AG04450 (cell line): ENCODE data around the gene TRPC1. TPM values are rescaled to one million over a fixed set of nuclear protein-coding genes. Genes with fewer than 3 reads are reported as not detected.
"Not testable (repeated sequence)": the region's sequence is repeated elsewhere in the genome, so short reads cannot be mapped to it uniquely, and the experiment has no call there.

Experiments
- CTCF ChIA-PET: fragments of 300-600, 350-600 bp; formaldehyde crosslinking; extraction: SDS; loops from one replicate; lab custom pipeline; 2022; ENCODE audit warnings: antibody characterized with exemption, inconsistent platforms; lab: Charles Lee
- POLR2A ChIA-PET: fragments of 350-600 bp; formaldehyde crosslinking; extraction: SDS; loops from one replicate; lab custom pipeline; 2021; ENCODE audit warnings: antibody characterized with exemption, inconsistent platforms; lab: Yijun Ruan, JAX
- DNase-seq: peaks from one replicate; pipeline ENCODE4 v3.0.0-alpha.2; 2011; ENCODE audit warnings: low read depth, low spot score
- H3K27ac ChIP-seq: one replicate; pipeline ENCODE4 v1.5.1; 2012; ENCODE audit warnings: low read depth, low read length, control low read depth
- H3K27me3 ChIP-seq: one replicate; pipeline ENCODE4 v1.6.0; 2012; ENCODE audit warnings: low read length; ENCODE audit not compliant: control insufficient read depth, insufficient read depth
- H3K4me3 ChIP-seq: 2 replicates; pipeline ENCODE4 v1.5.1; 2011; ENCODE audit warnings: mild to moderate bottlenecking, low read depth, low read length, control low read depth
- H3K9me3 ChIP-seq: 2 replicates; pipeline ENCODE4 v1.5.1; 2012; ENCODE audit warnings: low read length; ENCODE audit not compliant: control insufficient read depth, insufficient read depth
- polyA plus RNA-seq: library from polyadenylated mRNA; depleted of rRNA; stranded (reverse); fragments of >200 nt; gene quantifications from 2 replicates; pipeline ENCODE4 v1.2.3, GENCODE V29; 2011
- TF ChIP-seq, protein P1 (sequence below): IDR thresholded peaks from 2 replicates; pipeline ENCODE4 v1.5.1; 2011; ENCODE audit warnings: low read depth, low read length, control low read depth, inconsistent platforms

TRPC1 gene
- polyA plus RNA-seq, 1 experiment: 9.9 TPM

DNA sequence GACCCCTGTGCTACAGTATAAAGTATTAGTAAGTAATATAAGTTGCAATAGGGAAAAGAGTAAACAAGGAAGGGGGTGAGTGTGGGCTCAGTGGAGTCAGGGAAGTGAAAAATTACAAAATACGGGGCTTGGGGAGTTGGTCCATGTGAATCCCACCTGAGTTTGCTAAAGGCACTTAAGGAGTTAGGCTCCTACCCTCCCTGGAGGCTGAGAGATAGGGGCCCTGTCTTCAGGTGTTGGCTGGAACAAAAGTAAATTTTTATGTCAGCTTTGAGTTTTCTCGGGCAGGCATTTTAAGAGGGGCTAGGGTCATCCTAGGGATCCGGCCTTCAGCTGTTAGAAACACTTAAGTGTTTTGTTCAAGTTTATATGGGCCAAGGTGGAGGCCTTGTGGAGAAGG, 8.2 kb downstream of the TRPC1 start:
- Histone ChIP-seq H3K27ac (no peak overlapping the region), H3K27me3 (no peaks in the 10 kb centered on the region), H3K9me3 (no peaks in the 10 kb centered on the region), H3K4me3 (no peak overlapping the region)
- TF ChIP-seq, protein P1, sequence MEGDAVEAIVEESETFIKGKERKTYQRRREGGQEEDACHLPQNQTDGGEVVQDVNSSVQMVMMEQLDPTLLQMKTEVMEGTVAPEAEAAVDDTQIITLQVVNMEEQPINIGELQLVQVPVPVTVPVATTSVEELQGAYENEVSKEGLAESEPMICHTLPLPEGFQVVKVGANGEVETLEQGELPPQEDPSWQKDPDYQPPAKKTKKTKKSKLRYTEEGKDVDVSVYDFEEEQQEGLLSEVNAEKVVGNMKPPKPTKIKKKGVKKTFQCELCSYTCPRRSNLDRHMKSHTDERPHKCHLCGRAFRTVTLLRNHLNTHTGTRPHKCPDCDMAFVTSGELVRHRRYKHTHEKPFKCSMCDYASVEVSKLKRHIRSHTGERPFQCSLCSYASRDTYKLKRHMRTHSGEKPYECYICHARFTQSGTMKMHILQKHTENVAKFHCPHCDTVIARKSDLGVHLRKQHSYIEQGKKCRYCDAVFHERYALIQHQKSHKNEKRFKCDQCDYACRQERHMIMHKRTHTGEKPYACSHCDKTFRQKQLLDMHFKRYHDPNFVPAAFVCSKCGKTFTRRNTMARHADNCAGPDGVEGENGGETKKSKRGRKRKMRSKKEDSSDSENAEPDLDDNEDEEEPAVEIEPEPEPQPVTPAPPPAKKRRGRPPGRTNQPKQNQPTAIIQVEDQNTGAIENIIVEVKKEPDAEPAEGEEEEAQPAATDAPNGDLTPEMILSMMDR: no peak
- no peak for DNase-seq
- CTCF ChIA-PET: interaction anchor here (0.5 to 0.6 kb wide), 2 partner anchors 48 to 1087 kb away, joined by 3 to 4 read pairs; no protein-coding TSS in a partner anchor
- POLR2A ChIA-PET: no interaction called here

DNA sequence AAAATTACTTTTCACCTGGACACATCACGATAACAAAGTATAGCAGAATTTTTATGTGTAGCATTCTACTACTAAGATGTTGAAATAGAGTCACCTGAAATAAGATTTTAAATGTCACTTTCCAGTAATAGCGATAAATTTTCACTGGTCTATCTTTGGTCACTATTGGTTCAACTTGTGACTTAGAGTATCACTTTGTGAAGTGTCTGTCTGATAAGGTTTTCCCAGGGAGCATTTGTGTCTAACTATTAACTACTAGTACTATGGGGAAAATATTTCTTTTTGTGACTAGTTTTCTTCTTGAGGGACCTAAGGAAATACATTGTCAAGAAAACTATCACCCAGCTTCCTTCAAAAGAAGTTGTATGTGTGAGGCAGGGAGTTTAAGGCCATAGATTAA, 11.0 kb downstream of the TRPC1 start:
- H3K9me3 ChIP-seq: no peaks in the 10 kb centered on the region
- no peaks in the 10 kb centered on the region for H3K27me3 ChIP-seq
- DNase-seq: no peak
- TF ChIP-seq, protein P1: no peak
- no peak overlapping the region for H3K4me3 ChIP-seq
- ChIA-PET POLR2A (no interaction called here), CTCF (interaction anchor here (1.0 kb wide), 1 partner anchor 10 kb away, joined by 5 read pairs; no protein-coding TSS in a partner anchor)
- H3K27ac ChIP-seq: no peak overlapping the region

DNA sequence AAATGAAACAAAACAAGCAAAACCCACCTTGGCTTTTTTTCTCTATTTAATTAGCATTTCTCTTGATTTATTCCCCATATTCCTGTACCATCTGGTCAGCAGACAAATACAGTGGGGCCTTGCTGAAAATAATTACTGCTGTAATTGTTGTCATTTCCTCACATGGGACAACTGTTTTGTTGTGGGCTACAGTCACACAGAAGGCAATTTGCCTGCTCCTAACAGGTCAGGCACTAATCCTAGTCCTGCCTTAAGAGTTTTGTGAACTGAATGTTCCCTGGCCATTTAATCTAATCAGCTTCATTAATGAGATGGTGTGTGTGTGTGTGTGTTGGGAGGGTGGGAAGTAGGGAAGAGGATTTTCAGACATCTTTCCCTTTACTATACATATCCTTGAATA, 11.6 kb downstream of the TRPC1 start:
- no peaks in the 10 kb centered on the region for H3K27me3 ChIP-seq
- CTCF ChIA-PET: no interaction called here
- DNase-seq: no peak
- no peaks in the 10 kb centered on the region for H3K9me3 ChIP-seq
- H3K4me3 ChIP-seq: no peak overlapping the region
- H3K27ac ChIP-seq: no peak overlapping the region
- TF ChIP-seq, protein P1: no peak
- POLR2A ChIA-PET: no interaction called here

DNA sequence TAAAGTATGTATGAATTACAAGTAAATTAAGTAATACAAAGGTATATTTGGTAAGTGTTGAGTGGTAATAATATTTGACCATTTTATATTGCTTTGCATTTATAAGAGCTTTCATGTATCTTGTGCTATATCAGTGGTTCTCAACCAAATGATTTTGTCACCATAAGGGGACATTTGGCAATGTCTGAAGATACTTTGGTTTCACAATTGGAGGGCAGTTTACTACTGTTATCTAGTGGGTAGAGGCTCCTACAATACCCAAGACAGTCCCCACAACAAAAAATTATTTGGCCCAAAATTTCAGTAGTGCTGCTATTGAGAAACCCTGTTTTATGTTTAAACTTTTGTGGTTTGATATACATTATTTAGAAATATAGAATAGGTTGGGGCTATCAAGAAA, 14.6 kb downstream of the TRPC1 start:
- H3K27ac ChIP-seq: no peak overlapping the region
- H3K27me3 ChIP-seq: no peaks in the 10 kb centered on the region
- ChIA-PET CTCF (no interaction called here), POLR2A (no interaction called here)
- no peak for DNase-seq
- no peaks in the 10 kb centered on the region for H3K9me3 ChIP-seq
- no peak overlapping the region for H3K4me3 ChIP-seq
- TF ChIP-seq, protein P1: no peak

DNA sequence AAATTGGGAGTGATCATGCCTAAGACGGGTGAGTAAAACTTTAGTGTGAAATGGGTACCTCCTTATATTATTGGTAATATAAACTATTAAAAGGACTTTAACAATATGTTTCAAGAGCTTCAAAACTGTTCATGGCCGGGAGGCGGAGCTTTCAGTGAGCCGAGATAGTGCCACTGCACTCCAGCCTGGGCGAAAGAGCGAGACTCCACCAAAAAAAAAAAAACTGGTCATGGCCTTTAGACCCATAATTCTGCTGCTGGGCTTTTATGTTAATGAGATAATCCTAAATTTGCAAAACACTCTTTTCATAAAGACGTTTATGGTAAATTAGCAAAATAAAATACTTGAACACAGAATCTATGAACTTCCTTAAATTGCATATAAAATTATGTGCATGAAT, 22.8 kb downstream of the TRPC1 start:
- Histone ChIP-seq H3K27me3 (no peaks in the 10 kb centered on the region), H3K27ac (no peak overlapping the region), H3K9me3 (no peaks in the 10 kb centered on the region), H3K4me3 (no peak overlapping the region)
- ChIA-PET POLR2A (no interaction called here), CTCF (no interaction called here)
- TF ChIP-seq, protein P1: no peak
- DNase-seq: no peak

DNA sequence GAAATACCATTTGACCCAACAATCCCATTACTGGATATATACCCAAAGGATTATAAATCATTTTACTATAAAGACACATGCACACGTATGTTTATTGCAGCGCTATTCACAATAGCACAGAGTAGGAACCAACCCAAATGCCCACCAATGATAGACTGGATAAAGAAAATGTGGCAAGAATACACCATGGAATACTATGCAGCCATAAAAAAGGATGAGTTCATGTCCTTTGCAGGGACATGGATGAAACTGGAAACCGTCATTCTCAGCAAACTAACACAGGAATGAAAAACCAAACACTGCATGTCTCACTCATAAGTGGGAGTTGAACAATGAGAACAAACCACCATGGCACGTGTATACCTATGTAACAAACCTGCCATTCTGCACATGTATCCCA, 26.7 kb downstream of the TRPC1 start:
- DNase-seq, CTCF ChIA-PET, H3K9me3 ChIP-seq, H3K27ac ChIP-seq, H3K4me3 ChIP-seq, POLR2A ChIA-PET, H3K27me3 ChIP-seq: not testable (repeated sequence)

DNA sequence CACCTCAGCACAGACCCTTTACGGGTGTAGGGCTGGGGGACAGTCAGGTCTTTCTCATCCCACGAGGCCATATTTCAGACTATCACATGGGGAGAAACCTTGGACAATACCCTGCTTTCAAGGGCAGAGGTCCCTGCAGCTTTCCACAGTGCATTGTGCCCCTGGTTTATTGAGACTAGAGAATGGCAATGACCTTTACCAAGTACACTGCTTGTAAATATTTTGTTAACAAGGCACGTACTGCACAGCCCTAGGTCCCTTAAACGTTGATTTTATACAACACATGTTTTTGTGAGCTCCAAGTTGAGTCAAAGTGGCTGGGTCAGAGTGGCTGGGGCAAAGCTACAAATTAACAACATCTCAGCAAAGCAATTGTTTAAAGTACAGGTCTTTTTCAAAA, 28.8 kb downstream of the TRPC1 start:
- H3K4me3 ChIP-seq, CTCF ChIA-PET, DNase-seq, POLR2A ChIA-PET, H3K27me3 ChIP-seq, H3K9me3 ChIP-seq, H3K27ac ChIP-seq: not testable (repeated sequence)
